OCI-LY3 (cell line): Measurements from ENCODE around the gene TSPOAP1.

Experiments
- CTCF ChIP-seq: fragments of 200-600, 300-600 bp; sonication (generic); IDR thresholded peaks from 2 replicates; pipeline ENCODE4 v1.5.1; 2014; ENCODE audit warnings: antibody characterized with exemption, low read length, low read depth
- EZH2phosphoT487 ChIP-seq: fragments of 200-600 bp; shearing (Covaris generic); IDR thresholded peaks from 2 replicates; pipeline ENCODE4 v1.6.1; 2018; ENCODE audit warnings: antibody characterized with exemption, mixed run types, low read depth

GRCh38 chr17:58305626-58306025 lies 23.0 kb downstream of the TSPOAP1 start:
- no peak for TF ChIP-seq CTCF
- TF ChIP-seq EZH2phosphoT487: no peak
